BLaER1 treated with 17β-estradiol and CSF1 and Interleukin-3, amounts not matched to agents 10 nM and 100 nM (cell line): Measurements from ENCODE around the gene RASGRF2.

Experiments
- H3K27ac ChIP-seq, 11 experiments: shearing (Covaris generic); formaldehyde crosslinking; 2 replicates each; pipeline ENCODE4 v1.8.1; 2022
- H3K27me3 ChIP-seq, 11 experiments: shearing (Covaris generic); formaldehyde crosslinking; 2 replicates each; pipeline ENCODE4 v1.8.1; 2022
- H3K36me3 ChIP-seq, 11 experiments: shearing (Covaris generic); formaldehyde crosslinking; 2 replicates each; pipeline ENCODE4 v1.8.1; 2022
- H3K4me1 ChIP-seq, 10 experiments: shearing (Covaris generic); formaldehyde crosslinking; 2 replicates each; pipeline ENCODE4 v1.8.1; 2022
- H3K4me2 ChIP-seq, 11 experiments: shearing (Covaris generic); formaldehyde crosslinking; 2 replicates each; pipeline ENCODE4 v1.8.1; 2022
- H3K4me3 ChIP-seq, 10 experiments: shearing (Covaris generic); formaldehyde crosslinking; 2 replicates each; pipeline ENCODE4 v1.8.1; 2022
- H3K9ac ChIP-seq, 11 experiments: shearing (Covaris generic); formaldehyde crosslinking; 2 replicates each; pipeline ENCODE4 v1.8.1; 2022
- H3K9me3 ChIP-seq, 11 experiments: shearing (Covaris generic); formaldehyde crosslinking; replicated peaks in 1 of 11; 2 replicates each; pipeline ENCODE4 v1.8.1; 2022
- H4K20me1 ChIP-seq, 11 experiments: shearing (Covaris generic); formaldehyde crosslinking; 2 replicates each; pipeline ENCODE4 v1.8.1; 2022
- Cebpa-rat ChIP-seq, 11 experiments: shearing (Covaris generic); IDR thresholded peaks; 2 replicates each; pipeline ENCODE4 v1.8.1; 2022

The RASGRF2 gene

GRCh38 chr5:80926979-80927656 is 33.0 kb upstream of the RASGRF2 start:
- Histone ChIP-seq H3K27me3 (no peaks in the 10 kb centered on the region), H3K4me3 (no peak overlapping the region), H4K20me1 (no peaks in the 10 kb centered on the region), H3K4me2 (no peak overlapping the region), H3K9ac (no peak overlapping the region), H3K27ac (no peak overlapping the region), H3K36me3 (no peaks in the 10 kb centered on the region), H3K9me3 (no peaks in the 10 kb centered on the region), H3K4me1 (peaks cover 0 to 4% (median 0%) of the 10 kb centered on the region in 10 experiments; a peak in 1 of 20 replicates)
- no peak for TF ChIP-seq Cebpa-rat (IDR thresholded peaks at IDR 0.05)

GRCh38 chr5:80928073-80928472 is 32.1 kb upstream of the RASGRF2 start:
- no peak for TF ChIP-seq Cebpa-rat (IDR thresholded peaks at IDR 0.05)
- no peaks in the 10 kb centered on the region for H3K36me3 ChIP-seq
- no peaks in the 10 kb centered on the region for H3K27me3 ChIP-seq
- H3K9me3 ChIP-seq: no peaks in the 10 kb centered on the region
- H3K4me3 ChIP-seq: no peak overlapping the region
- H3K9ac ChIP-seq: no peak overlapping the region
- no peak overlapping the region for H3K4me2 ChIP-seq
- peaks cover 0 to 4% (median 0%) of the 10 kb centered on the region in 10 experiments; a peak in 1 of 20 replicates for H3K4me1 ChIP-seq
- H4K20me1 ChIP-seq: no peaks in the 10 kb centered on the region
- H3K27ac ChIP-seq: no peak overlapping the region

GRCh38 chr5:80930940-80931339 is 29.2 kb upstream of the RASGRF2 start:
- no peak for TF ChIP-seq Cebpa-rat (IDR thresholded peaks at IDR 0.05)
- no peaks in the 10 kb centered on the region for H3K9me3 ChIP-seq

GRCh38 chr5:80931411-80931810 is 28.8 kb upstream of the RASGRF2 start:
- no peak overlapping the region for H3K27ac ChIP-seq
- no peak overlapping the region for H3K4me2 ChIP-seq
- peaks cover 0 to 4% (median 0%) of the 10 kb centered on the region in 10 experiments; a peak in 1 of 20 replicates for H3K4me1 ChIP-seq
- no peak overlapping the region for H3K9ac ChIP-seq
- no peak for TF ChIP-seq Cebpa-rat (IDR thresholded peaks at IDR 0.05)
- no peaks in the 10 kb centered on the region for H3K36me3 ChIP-seq
- H4K20me1 ChIP-seq: no peaks in the 10 kb centered on the region
- H3K4me3 ChIP-seq: no peak overlapping the region
- no peaks in the 10 kb centered on the region for H3K27me3 ChIP-seq
- H3K9me3 ChIP-seq: no peaks in the 10 kb centered on the region

More at GRCh38 chr5:80930940-80931339, 29.2 kb upstream of the RASGRF2 start:
- Histone ChIP-seq H3K4me1 (peaks cover 0 to 4% (median 0%) of the 10 kb centered on the region in 10 experiments; a peak in 1 of 20 replicates), H3K4me3 (no peak overlapping the region), H4K20me1 (no peaks in the 10 kb centered on the region), H3K4me2 (no peak overlapping the region), H3K27me3 (no peaks in the 10 kb centered on the region), H3K9ac (no peak overlapping the region), H3K27ac (no peak overlapping the region), H3K36me3 (no peaks in the 10 kb centered on the region)

GRCh38 chr5:80933036-80933435 is 27.1 kb upstream of the RASGRF2 start:
- H3K4me2 ChIP-seq: no peak overlapping the region
- 0 out of 22 replicates have a peak, but pooled peaks cover 0 to 2% (median 0%) of the 10 kb centered on the region in 11 experiments for H3K9me3 ChIP-seq
- H3K4me1 ChIP-seq: no peaks in the 10 kb centered on the region
- H3K27me3 ChIP-seq: no peaks in the 10 kb centered on the region
- no peaks in the 10 kb centered on the region for H4K20me1 ChIP-seq
- H3K9ac ChIP-seq: no peak overlapping the region
- H3K4me3 ChIP-seq: no peak overlapping the region
- no peak overlapping the region for H3K27ac ChIP-seq
- no peak for TF ChIP-seq Cebpa-rat (IDR thresholded peaks at IDR 0.05)
- no peaks in the 10 kb centered on the region for H3K36me3 ChIP-seq

GRCh38 chr5:80934751-80935150 is 25.4 kb upstream of the RASGRF2 start:
- H3K36me3 ChIP-seq: no peaks in the 10 kb centered on the region
- no peak overlapping the region for H3K27ac ChIP-seq
- no peaks in the 10 kb centered on the region for H4K20me1 ChIP-seq
- H3K4me3 ChIP-seq: no peak overlapping the region
- peaks cover 0 to 11% (median 6%) of the 10 kb centered on the region in 11 experiments; a peak in 8 of 22 replicates for H3K9me3 ChIP-seq
- no peaks in the 10 kb centered on the region for H3K4me1 ChIP-seq
- H3K9ac ChIP-seq: no peak overlapping the region
- H3K4me2 ChIP-seq: no peak overlapping the region
- H3K27me3 ChIP-seq: no peaks in the 10 kb centered on the region
- no peak for TF ChIP-seq Cebpa-rat (IDR thresholded peaks at IDR 0.05)

- Histone ChIP-seq H3K4me3 (no peak overlapping the region), H4K20me1 (no peaks in the 10 kb centered on the region), H3K9ac (no peak overlapping the region), H3K9me3 (peaks cover 0 to 11% (median 6%) of the 10 kb centered on the region in 11 experiments; a peak in 8 of 22 replicates), H3K27me3 (no peaks in the 10 kb centered on the region), H3K4me2 (no peak overlapping the region), H3K27ac (no peak overlapping the region), H3K36me3 (no peaks in the 10 kb centered on the region), H3K4me1 (no peaks in the 10 kb centered on the region)
- TF ChIP-seq Cebpa-rat (IDR thresholded peaks at IDR 0.05): no peak
Observed at GRCh38 chr5:80935811-80936385, 24.3 kb upstream of the RASGRF2 start.

GRCh38 chr5:80936881-80937280 is 23.3 kb upstream of the RASGRF2 start:
- H3K27ac ChIP-seq: no peak overlapping the region
- no peaks in the 10 kb centered on the region for H3K27me3 ChIP-seq
- H3K36me3 ChIP-seq: no peaks in the 10 kb centered on the region
- no peak overlapping the region for H3K9ac ChIP-seq
- H3K9me3 ChIP-seq: peaks cover 0 to 11% (median 6%) of the 10 kb centered on the region in 11 experiments; a peak in 8 of 22 replicates
- H3K4me3 ChIP-seq: no peak overlapping the region
- H3K4me1 ChIP-seq: no peaks in the 10 kb centered on the region
- no peak for TF ChIP-seq Cebpa-rat (IDR thresholded peaks at IDR 0.05)
- H4K20me1 ChIP-seq: no peaks in the 10 kb centered on the region
- no peak overlapping the region for H3K4me2 ChIP-seq

GRCh38 chr5:80937584-80938356 is 22.4 kb upstream of the RASGRF2 start:
- H3K36me3 ChIP-seq: no peaks in the 10 kb centered on the region
- H4K20me1 ChIP-seq: no peaks in the 10 kb centered on the region
- peaks cover 0 to 11% (median 6%) of the 10 kb centered on the region in 11 experiments; a peak in 8 of 22 replicates for H3K9me3 ChIP-seq
- H3K4me1 ChIP-seq: no peaks in the 10 kb centered on the region
- H3K4me3 ChIP-seq: no peak overlapping the region
- no peak overlapping the region for H3K9ac ChIP-seq
- no peak overlapping the region for H3K4me2 ChIP-seq
- H3K27ac ChIP-seq: no peak overlapping the region
- H3K27me3 ChIP-seq: no peaks in the 10 kb centered on the region
- TF ChIP-seq Cebpa-rat (IDR thresholded peaks at IDR 0.05): no peak
